GM18907 (cell line): ENCODE data around the gene ZNF775.

Source experiments
- ATAC-seq: cut with Tn5 transposase; IDR thresholded peaks from one replicate; pipeline ENCODE4 v1.9.1; 2021; ENCODE audit warnings: mild to moderate bottlenecking, moderate library complexity; ENCODE audit not compliant: unreplicated experiment

ZNF775 gene

GRCh38 chr7:150368884-150369747 lies 10.0 kb upstream of the ZNF775 start:
- peak; percentile 46 for ATAC-seq

GRCh38 chr7:150369748-150370501 lies 9.2 kb upstream of the ZNF775 start:
- peak; percentile 0 for ATAC-seq

- no peak for ATAC-seq
Measured at GRCh38 chr7:150370612-150371071, 8.5 kb upstream of the ZNF775 start.

GRCh38 chr7:150371131-150371995 lies 7.8 kb upstream of the ZNF775 start:
- no peak for ATAC-seq

GRCh38 chr7:150371996-150372270 lies 7.2 kb upstream of the ZNF775 start:
- ATAC-seq = no peak

GRCh38 chr7:150372271-150373048 lies 6.7 kb upstream of the ZNF775 start:
- ATAC-seq = no peak

GRCh38 chr7:150373049-150373801 lies 5.9 kb upstream of the ZNF775 start:
- no peak for ATAC-seq

GRCh38 chr7:150374026-150374425 lies 5.1 kb upstream of the ZNF775 start:
- ATAC-seq = no peak

GRCh38 chr7:150374472-150374871 lies 4.7 kb upstream of the ZNF775 start:
- ATAC-seq = no peak

GRCh38 chr7:150375662-150376521 lies 3.2 kb upstream of the ZNF775 start:
- ATAC-seq = peak; percentile 21

GRCh38 chr7:150376560-150376959 lies 2.6 kb upstream of the ZNF775 start:
- ATAC-seq = no peak

- ATAC-seq = no peak
Measured at GRCh38 chr7:150377196-150377595, 1.9 kb upstream of the ZNF775 start.

- ATAC-seq = no peak
Measured at GRCh38 chr7:150377635-150378034, 1.5 kb upstream of the ZNF775 start.

GRCh38 chr7:150378115-150378852 lies 846 bp upstream of the ZNF775 start:
- peak; percentile 26 for ATAC-seq

- ATAC-seq = no peak
Measured at GRCh38 chr7:150379441-150380379, 580 bp downstream of the ZNF775 start.

GRCh38 chr7:150380463-150380862 lies 1.3 kb downstream of the ZNF775 start:
- ATAC-seq = peak; percentile 20

- ATAC-seq = no peak
Measured at GRCh38 chr7:150381096-150381495, 2.0 kb downstream of the ZNF775 start.
